DMS 273 (cell line): ENCODE measurements around the gene ULBP2.

Experiments
- DNase-seq: peaks from one replicate; lab custom pipeline; 2025; ENCODE audit not compliant: unreplicated experiment; lab: John Stamatoyannopoulos, UW

Gene ULBP2, protein sequence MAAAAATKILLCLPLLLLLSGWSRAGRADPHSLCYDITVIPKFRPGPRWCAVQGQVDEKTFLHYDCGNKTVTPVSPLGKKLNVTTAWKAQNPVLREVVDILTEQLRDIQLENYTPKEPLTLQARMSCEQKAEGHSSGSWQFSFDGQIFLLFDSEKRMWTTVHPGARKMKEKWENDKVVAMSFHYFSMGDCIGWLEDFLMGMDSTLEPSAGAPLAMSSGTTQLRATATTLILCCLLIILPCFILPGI

DNA sequence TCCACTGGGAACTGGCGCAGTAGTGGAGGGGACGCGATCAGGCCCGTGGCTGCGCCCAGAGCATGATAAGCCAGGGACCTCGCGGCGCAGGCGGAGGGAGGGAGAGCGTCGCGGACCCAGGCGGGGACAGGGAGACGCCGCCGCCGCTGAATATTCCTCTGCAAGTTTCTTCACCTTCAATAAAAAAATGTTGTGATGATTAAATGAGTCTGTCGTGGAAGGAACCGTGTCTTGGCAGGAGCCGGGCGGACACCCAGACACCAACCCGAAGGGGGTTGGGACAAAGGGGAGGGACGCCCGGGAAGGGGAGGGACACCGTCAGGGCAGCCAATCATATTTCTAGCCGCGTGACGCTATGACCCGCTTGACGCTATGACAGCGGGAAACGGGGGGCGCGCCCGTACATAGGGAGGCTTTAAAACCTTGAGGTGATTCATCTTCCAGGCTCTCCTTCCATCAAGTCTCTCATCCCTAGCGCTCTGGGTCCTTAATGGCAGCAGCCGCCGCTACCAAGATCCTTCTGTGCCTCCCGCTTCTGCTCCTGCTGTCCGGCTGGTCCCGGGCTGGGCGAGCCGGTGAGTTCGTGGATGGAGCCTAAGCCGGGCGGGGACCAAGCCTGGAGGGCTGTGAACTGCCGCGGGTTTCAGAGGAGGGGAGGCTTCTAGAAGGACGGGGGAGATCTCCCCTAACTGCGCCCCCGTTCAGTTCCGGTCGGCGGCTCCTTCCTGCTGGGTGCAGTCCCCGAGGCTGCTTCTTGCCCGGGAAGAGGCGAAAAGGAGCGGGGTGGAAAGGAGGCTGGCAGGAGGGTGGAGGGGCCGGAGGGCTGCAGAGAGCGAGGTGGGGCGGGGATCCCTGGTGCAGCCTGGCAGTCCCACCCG is at the start of gene ULBP2:
Gene ULBP2 (plus strand): TSS at position 432 of the 878 bp plus-strand sequence. CDS start 59 bp downstream, at position 491.
- peak; percentile 92 for DNase-seq

- no peak for DNase-seq
Measured at GRCh38 chr6:149895048-149895590, 46.7 kb upstream of the ULBP2 start.

DNA sequence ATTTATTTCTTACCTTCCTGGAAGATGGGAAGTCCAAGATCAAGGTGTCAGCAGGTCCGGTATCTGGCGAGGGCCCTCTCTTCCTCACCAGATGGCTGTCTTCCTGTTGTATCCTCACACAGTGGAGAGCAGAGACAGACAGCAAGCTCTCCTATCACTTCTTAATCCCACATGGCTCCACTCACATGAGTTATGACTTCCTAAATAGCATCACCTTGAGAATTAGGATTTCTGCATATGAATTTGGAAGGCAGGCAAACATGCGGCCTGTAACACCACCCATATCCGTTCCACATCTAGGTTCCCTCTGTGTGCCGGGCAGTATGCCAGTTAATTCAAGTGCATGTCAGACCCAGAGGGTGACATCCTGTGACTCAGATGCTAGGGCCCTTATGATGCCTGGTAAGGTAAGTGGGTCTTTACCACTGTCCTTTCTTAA is 46.0 kb upstream of the ULBP2 start:
- DNase-seq, result peak; percentile 44

- DNase-seq, result no peak
Measured at GRCh38 chr6:149896491-149896890, 45.3 kb upstream of the ULBP2 start.

GRCh38 chr6:149897015-149897697 is 44.7 kb upstream of the ULBP2 start:
- DNase-seq, result peak; percentile 14

GRCh38 chr6:149897855-149898744 is 43.7 kb upstream of the ULBP2 start, which contains the start of gene RAET1E:
RAET1E (minus strand) TSS chr6:149898113; CDS start chr6:149890901, 7,212 bp downstream.
- DNase-seq, result peak; percentile 18

DNA sequence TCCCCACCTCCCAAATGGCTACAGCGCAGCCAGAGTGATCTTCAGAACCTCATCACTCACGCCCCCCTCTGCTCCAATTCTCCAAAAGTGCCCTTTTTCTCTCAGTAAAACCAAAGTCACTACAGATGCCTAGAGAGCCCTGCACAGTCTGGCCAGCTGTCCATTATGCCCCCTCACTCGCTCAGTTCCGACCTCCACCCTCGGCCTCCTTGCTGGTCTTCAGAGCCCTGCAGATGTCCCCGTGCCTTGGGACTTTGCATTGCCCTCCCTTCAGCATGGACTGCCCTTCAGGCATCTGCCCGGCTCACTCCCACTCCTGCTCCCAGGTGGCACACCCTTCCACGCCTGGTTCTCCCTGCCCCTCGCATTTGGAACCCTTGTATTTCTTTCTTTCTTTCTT is 42.8 kb upstream of the ULBP2 start:
- no peak for DNase-seq

DNA sequence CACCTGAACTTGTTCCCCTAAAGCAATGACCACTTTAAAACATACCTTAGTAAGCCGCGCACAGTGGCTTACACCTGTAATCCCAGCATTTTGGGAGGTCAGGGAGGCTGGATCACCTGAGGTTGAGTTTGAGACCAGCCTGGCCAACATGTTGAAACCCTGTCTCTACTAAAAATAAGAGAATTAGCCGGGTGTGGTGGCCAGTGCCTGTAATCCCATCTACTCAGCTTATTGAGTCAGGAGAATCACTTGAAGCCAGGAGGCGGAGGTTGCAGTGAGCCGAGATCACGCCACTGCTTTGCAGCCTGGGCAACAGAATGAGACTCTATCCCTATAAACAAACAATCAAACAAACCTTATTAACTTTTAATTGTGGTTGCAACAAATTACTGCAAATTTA is 42.3 kb upstream of the ULBP2 start:
- DNase-seq, result no peak

GRCh38 chr6:149899926-149900619 is 41.7 kb upstream of the ULBP2 start:
- DNase-seq, result no peak

DNA sequence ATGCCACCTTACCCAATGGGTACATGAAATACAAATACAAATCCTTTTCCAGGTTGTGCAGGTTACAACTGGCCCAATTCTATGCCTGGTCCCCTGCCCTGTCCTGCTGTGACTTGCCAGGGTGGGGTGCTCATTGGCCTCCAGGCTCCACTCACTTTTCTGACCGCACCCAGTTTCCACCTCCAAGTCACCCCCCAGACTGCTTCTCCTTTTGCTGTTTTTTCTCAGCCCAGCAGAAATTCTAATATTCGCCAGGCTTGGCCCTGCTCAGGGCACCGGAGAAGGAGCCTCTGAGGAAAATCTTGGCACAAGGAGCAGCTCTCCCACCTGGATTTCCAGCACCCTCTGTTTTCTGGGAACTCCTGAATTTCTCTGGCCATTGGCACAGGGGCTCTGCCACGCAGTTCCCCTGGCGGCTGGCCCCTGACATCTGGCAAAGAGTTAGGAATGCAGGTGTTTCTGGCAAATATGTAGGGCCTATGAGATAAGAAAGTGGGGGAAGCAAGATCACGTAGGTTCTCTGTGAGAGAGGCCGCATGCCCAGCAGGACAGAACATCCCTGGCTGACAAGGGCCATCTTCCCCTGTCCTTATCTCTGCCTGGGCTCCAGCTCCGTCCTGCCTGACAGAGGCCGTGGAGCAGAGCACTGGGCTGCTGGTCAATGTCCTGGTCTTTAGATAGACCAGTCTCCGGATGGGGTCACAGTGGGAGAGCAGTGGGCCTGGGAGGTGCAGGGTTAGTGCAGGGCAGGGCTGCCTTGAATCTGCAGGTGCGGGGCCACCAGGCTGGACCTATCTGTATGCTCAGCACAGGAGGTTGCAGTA is 41.0 kb upstream of the ULBP2 start:
- DNase-seq, result no peak

DNA sequence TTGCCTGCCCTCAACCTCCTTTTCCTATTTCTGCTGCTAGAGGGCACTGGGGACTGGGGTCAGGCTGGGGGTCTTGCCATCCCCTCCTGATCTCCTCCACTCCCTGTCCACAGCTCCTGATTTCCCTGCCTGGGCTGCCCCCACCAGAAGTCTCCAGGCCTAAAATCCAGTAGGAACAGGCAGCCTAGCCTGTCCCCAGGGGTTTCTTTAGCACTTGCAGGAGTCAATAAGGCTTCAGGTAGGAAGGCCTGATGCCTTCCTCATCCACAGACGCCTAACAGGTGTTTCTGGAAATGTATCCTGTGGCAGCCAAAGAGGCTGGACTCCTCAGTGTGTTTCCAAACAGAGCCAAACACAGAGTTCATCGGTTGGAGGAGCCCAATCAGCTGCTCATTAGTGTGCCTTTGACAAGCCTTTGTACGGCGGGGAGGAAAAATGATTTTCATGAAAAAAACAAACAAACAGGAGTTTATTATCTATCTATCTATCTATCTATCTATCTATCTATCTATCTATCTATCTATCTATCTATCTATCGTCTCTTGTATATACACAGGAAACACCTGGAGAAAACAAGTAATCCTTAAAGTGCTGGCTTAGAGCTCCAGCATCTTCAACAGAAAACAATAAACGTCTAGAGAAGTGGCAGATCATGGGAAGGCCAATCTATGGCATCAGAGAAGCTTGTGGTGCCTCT is 40.2 kb upstream of the ULBP2 start:
- DNase-seq, result no peak

DNA sequence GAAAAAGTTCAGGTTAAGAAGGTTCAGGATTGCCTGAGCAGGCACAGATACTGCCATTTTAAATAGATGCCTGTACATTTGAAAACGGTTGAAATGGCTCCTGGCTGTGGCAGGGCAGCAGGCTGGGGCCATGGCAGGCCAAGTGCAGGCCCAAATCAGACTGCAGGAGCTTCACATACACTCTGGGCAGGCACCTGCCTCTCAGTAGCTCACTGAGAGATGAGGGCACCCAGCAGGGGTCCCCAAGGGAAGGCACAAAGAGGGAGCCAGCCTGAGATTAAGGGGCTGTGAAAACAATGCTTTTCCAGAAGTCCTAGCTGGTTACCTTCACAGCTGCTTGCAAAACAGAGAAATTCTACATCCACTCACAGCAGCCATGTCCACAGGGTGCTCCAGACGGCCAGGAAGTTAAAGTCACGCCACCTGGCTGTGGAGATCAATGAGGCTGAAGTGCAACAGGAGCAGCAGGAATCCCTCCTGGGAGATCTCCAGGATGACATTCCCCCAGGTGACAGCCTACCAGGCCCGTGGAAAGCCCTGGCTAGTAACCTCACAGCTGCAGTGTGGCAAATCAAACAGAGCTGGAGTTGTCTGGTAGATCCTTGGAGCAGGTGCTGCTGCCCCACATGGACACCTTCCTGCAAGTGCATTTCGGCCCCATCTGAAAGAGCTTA is 37.7 kb upstream of the ULBP2 start:
- DNase-seq, result no peak

- DNase-seq, result no peak
Measured at GRCh38 chr6:149904661-149905370, 37.0 kb upstream of the ULBP2 start.

GRCh38 chr6:149905371-149905910 is 36.4 kb upstream of the ULBP2 start:
- no peak for DNase-seq

GRCh38 chr6:149905911-149906371 is 35.9 kb upstream of the ULBP2 start:
- peak; percentile 70 for DNase-seq

DNA sequence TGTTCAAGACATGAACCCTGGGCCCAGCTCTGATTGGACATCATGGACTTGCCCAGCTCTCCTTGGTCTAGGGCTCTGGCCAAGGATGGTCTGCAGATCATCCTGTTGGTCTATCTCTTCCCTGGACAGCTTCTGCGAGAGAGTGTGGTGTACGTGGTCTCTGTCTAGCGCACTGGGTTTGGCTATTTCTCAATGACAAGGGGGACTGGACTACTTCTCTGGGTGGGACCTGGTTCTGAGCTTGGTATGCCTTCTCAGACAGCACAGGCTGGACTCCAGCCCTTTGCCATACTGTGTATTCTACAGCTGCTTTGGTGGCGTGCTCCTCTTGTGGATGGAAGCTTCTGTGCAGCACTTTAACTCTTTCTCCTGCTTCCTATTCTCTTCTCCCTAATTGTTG is 35.4 kb upstream of the ULBP2 start:
- DNase-seq, result no peak

GRCh38 chr6:149907317-149907716 is 34.5 kb upstream of the ULBP2 start:
- DNase-seq, result no peak
